Calu3 (cell line): ENCODE measurements around the gene BMPR1B. TPM values are rescaled to one million over a fixed set of nuclear protein-coding genes. Genes with fewer than 3 reads are reported as not detected.

Experiments
- BruUV-seq: library from RNA; stranded (reverse); fragments of 400-500 nt; replicated peaks from 2 replicates; lab custom pipeline; 2021; lab: Mats Ljungman, UMichigan
- CTCF ChIA-PET: fragments of 300-600 bp; sonication (Branson Sonifier 250); formaldehyde crosslinking; loops from one replicate; lab custom pipeline; 2022; ENCODE audit warnings: antibody characterized with exemption; lab: Charles Lee
- DNase-seq: peaks from one replicate; pipeline ENCODE4 v3.0.0; 2022
- H3K27ac Mint-ChIP-seq: one replicate; pipeline ENCODE4 v1.8.0; 2022; ENCODE audit warnings: mixed read lengths; ENCODE audit not compliant: unreplicated experiment
- H3K27me3 Mint-ChIP-seq: one replicate; pipeline ENCODE4 v1.8.0; 2022; ENCODE audit warnings: mixed read lengths; ENCODE audit not compliant: unreplicated experiment
- H3K36me3 Mint-ChIP-seq: one replicate; pipeline ENCODE4 v1.8.0; 2022; ENCODE audit warnings: mild to moderate bottlenecking, moderate library complexity, mixed read lengths; ENCODE audit not compliant: insufficient read depth, unreplicated experiment
- H3K4me1 Mint-ChIP-seq: one replicate; pipeline ENCODE4 v1.8.0; 2022; ENCODE audit warnings: mild to moderate bottlenecking, low read depth, mixed read lengths; ENCODE audit not compliant: unreplicated experiment
- H3K4me3 Mint-ChIP-seq: one replicate; pipeline ENCODE4 v1.8.0; 2022; ENCODE audit warnings: mild to moderate bottlenecking, low read depth, moderate library complexity, mixed read lengths; ENCODE audit not compliant: unreplicated experiment
- H3K9me3 Mint-ChIP-seq: one replicate; pipeline ENCODE4 v1.8.0; 2022; ENCODE audit warnings: low read depth, mixed read lengths; ENCODE audit not compliant: unreplicated experiment
- CTCF ChIP-seq: fragments of 200-600 bp; IDR thresholded peaks from one replicate; pipeline ENCODE4 v1.8.0; 2022; ENCODE audit warnings: antibody characterized with exemption; ENCODE audit not compliant: unreplicated experiment
- intact Hi-C: fragments of 100-400 bp; cut with micrococcal nuclease; formaldehyde crosslinking; loops from one replicate; pipeline ENCODE4 v1.10.0; 2022; ENCODE audit not compliant: unreplicated experiment
- total RNA-seq: library from RNA; stranded (reverse); gene quantifications from 2 replicates; pipeline ENCODE4 v1.2.3, GENCODE V29; 2022

BMPR1B gene
- total RNA-seq, 1 experiment from 2014 or later = 9.2 TPM

- H3K27ac Mint-ChIP-seq = no peak overlapping the region
- BruUV-seq = no TSS peak
Observed at GRCh38 chr4:95190751-95191436, 433.1 kb downstream of the BMPR1B start.

GRCh38 chr4:95191537-95191936, 433.8 kb downstream of the BMPR1B start:
- H3K27me3 Mint-ChIP-seq = peaks cover 26% of the 10 kb centered on the region
- no peak overlapping the region for H3K4me3 Mint-ChIP-seq
- no peak for TF ChIP-seq CTCF
- intact Hi-C loops = no loop called here
- no peak for DNase-seq
- no peaks in the 10 kb centered on the region for H3K36me3 Mint-ChIP-seq
- H3K27ac Mint-ChIP-seq = no peak overlapping the region
- CTCF ChIA-PET = no interaction called here
- no TSS peak for BruUV-seq
- no peaks in the 10 kb centered on the region for H3K4me1 Mint-ChIP-seq
- no peaks in the 10 kb centered on the region for H3K9me3 Mint-ChIP-seq

More at GRCh38 chr4:95190751-95191436, 433.1 kb downstream of the BMPR1B start:
- TF ChIP-seq CTCF = no peak
- CTCF ChIA-PET = no interaction called here
- Mint-ChIP-seq H3K36me3 (no peaks in the 10 kb centered on the region), H3K27me3 (peaks cover 26% of the 10 kb centered on the region), H3K4me3 (no peak overlapping the region), H3K9me3 (no peaks in the 10 kb centered on the region), H3K4me1 (no peaks in the 10 kb centered on the region)
- intact Hi-C loops = no loop called here
- DNase-seq = no peak

GRCh38 chr4:95193391-95194224, 435.9 kb downstream of the BMPR1B start:
- no peaks in the 10 kb centered on the region for H3K36me3 Mint-ChIP-seq
- BruUV-seq = no TSS peak
- no peak for DNase-seq
- CTCF ChIA-PET = no interaction called here
- H3K4me1 Mint-ChIP-seq = no peaks in the 10 kb centered on the region
- intact Hi-C loops = no loop called here
- H3K27ac Mint-ChIP-seq = no peak overlapping the region
- peaks cover 26% of the 10 kb centered on the region for H3K27me3 Mint-ChIP-seq
- TF ChIP-seq CTCF = no peak
- no peaks in the 10 kb centered on the region for H3K9me3 Mint-ChIP-seq
- H3K4me3 Mint-ChIP-seq = no peak overlapping the region

- Mint-ChIP-seq H3K9me3 (no peaks in the 10 kb centered on the region), H3K36me3 (no peaks in the 10 kb centered on the region), H3K4me3 (no peak overlapping the region), H3K27ac (no peak overlapping the region), H3K27me3 (peaks cover 11% of the 10 kb centered on the region), H3K4me1 (no peaks in the 10 kb centered on the region)
- DNase-seq = no peak
- CTCF ChIA-PET = no interaction called here
- BruUV-seq = no TSS peak
- intact Hi-C loops = no loop called here
- TF ChIP-seq CTCF = no peak
Observed at GRCh38 chr4:95197353-95197752, 439.6 kb downstream of the BMPR1B start.
